Stimulated activated CD8-positive, alpha-beta memory T cell treated with anti-CD3 and anti-CD28 coated beads, Interleukin-15, amount 100 ng/mL, for 48 hours (primary cell): ENCODE measurements around the gene TUT4.
A peak's percentile ranks its signal among the peaks of the same experiment; 100 is the strongest.

ENCODE experiments used
- DNase-seq, 2 donors: peaks; one replicate each; pipeline ENCODE4 v3.0.0-alpha.2; 2020; ENCODE audit warnings: low read depth in 2 of 2

The TUT4 gene

GRCh38 chr1:52472384-52472783, 80.5 kb downstream of the TUT4 start:
- DNase-seq, result no peak

- no peak for DNase-seq
Measured at GRCh38 chr1:52469108-52469507, 83.8 kb downstream of the TUT4 start.

DNA sequence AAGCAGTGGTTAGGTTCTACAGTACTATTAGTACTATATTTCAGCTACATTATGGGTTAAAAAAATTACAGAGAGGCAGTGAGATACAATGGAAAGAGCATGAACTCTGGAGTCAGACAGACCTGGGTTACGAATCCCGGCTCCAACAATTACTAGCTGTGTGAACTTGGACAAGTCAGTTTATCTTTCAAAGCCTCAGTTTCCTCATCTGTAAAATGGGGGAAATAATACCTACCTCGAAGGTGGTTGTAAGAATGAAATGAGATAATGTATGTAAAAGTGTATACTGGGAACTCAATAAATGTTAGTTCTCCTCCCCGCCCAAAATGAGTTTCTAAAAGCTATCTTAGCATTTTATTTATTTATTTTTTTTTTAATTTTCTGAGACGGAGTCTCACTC, 89.0 kb downstream of the TUT4 start:
- DNase-seq, result no peak

GRCh38 chr1:52461821-52462220, 91.1 kb downstream of the TUT4 start:
- DNase-seq, result no peak

DNA sequence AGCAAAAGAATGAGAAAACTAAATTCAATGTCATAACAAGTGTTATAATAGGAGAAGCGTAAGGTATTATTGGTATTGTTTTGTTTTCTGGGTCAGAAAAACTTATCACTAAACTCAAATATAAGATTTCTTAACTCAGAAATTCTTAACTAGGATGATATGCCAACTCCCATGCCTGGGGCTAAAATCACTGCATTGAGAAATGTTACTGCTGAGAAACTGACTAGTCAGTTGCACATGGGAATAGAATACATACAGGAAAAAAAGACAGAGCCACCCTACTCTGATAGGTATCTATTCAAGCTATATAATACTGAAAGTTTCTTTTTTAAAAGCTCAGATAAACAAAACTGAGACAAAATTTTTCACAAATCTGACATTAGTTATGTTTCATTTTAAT, 92.2 kb downstream of the TUT4 start:
- DNase-seq, result no peak

GRCh38 chr1:52455686-52456085, 97.2 kb downstream of the TUT4 start:
- DNase-seq, result no peak

- DNase-seq, result no peak
Measured at GRCh38 chr1:52454779-52455178, 98.1 kb downstream of the TUT4 start.

GRCh38 chr1:52454127-52454526, 98.8 kb downstream of the TUT4 start:
- DNase-seq, result no peak

- DNase-seq, result no peak
Measured at GRCh38 chr1:52444463-52444862, 108.4 kb downstream of the TUT4 start.

- DNase-seq, result no peak
Measured at GRCh38 chr1:52439976-52440375, 112.9 kb downstream of the TUT4 start.

DNA sequence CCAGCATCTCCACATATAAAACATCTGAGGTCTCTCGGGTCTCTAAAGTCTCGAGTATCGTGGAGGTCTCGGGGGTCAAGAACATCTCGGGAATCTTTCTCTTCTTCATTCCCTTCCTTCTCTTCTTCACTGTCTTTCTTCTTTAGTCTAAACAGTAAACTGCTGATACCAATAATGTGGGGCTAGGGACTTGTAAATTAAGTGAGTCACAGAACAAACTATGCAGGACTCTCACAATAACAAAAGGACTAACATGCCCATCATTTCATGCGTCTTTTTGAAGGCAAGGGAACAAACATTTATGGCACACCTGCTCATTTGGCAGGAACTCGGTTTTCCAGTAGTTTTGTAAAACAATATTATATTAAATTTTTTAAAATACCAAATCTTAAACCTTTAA, 116.1 kb downstream of the TUT4 start:
- no peak for DNase-seq

- DNase-seq, result no peak
Measured at GRCh38 chr1:52435650-52436049, 117.2 kb downstream of the TUT4 start.

GRCh38 chr1:52435211-52435610, 117.7 kb downstream of the TUT4 start:
- DNase-seq, result no peak

DNA sequence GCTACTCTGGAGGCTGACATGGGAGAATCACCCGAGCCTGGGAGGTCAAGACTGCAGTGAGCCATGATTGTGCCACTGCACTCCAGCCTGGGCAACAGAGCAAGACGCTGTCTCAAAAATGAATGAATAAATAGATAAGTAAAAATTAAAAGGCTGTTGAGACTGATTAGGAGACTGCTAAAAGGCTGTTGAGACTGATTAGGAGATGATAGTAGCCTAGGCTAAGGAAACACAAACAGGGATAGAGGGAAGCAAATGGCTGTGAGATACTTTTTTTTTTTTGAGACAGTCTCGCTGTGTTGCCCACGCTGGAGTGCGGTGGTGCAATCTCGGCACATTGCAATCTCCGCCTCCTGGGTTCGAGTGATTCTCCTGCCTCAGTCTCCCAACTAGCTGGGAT, 120.1 kb downstream of the TUT4 start:
- no peak for DNase-seq

GRCh38 chr1:52427152-52427551, 125.7 kb downstream of the TUT4 start:
- no peak for DNase-seq

DNA sequence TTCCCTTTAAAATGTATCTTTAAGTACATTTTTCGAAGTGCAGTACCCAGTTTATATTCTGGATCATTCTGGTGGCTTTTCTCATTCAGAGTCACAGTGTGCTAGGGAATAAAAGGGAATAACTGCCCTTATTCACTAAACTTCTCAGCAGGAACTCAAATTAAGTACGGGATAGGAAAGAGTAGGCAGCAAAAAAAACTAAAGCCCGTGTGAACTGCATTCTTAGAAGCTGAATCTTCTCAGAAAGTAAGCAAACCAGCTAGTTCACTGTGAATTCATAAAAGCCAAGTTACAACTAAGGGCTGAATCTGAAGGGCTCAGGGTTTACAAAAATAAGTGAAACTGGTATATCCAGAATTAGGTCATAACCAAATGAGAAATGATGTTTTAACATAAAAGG, 126.5 kb downstream of the TUT4 start:
- DNase-seq, result no peak

GRCh38 chr1:52424813-52425212, 128.1 kb downstream of the TUT4 start:
- DNase-seq, result no peak

DNA sequence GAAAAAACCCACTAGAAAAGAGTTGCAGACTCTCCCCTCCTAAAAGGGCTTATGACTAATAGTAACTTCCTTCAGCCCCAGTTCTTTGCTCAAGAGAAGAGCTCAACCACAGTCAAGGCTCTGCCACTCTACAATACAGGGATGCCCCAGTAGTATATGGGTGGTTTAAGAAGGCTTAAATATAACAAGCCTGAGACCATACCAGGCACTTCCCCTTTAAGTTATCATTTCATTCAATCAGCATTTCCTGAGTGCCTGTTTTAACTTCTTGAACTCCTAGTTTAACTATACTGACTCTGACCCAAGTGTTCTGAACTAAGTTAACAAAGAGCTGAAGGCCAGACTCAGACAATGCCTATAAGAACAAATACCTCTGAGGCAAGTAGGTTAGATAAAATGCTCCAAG, 128.7 kb downstream of the TUT4 start:
- no peak for DNase-seq

DNA sequence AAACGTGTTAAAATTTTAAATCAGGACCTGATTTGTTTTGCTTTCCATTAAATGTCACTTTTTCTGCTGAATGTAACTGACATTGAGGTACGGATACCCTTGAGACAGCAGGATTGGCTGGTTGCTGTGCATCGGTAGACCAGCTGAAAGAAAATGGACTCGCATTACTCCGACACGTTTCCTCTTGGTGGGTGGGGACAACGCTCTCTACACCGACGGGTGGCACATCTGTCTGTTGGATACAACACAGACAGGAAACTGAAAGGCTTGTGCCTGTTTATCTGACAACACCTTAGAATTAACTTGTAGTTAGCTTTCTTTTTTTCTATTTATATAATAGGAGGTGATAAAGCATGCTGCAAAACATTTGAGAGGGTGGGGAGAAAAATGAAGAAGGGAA, 129.1 kb downstream of the TUT4 start:
- DNase-seq, result peak; percentile 45 to 52

GRCh38 chr1:52423055-52423454, 129.8 kb downstream of the TUT4 start:
- no peak for DNase-seq

GRCh38 chr1:52420713-52421112, 132.2 kb downstream of the TUT4 start:
- DNase-seq, result no peak

GRCh38 chr1:52416811-52417210, 136.1 kb downstream of the TUT4 start:
- DNase-seq, result no peak

- DNase-seq, result no peak
Measured at GRCh38 chr1:52414942-52415341, 137.9 kb downstream of the TUT4 start.

GRCh38 chr1:52413410-52413989, 139.4 kb downstream of the TUT4 start:
- DNase-seq, result no peak

DNA sequence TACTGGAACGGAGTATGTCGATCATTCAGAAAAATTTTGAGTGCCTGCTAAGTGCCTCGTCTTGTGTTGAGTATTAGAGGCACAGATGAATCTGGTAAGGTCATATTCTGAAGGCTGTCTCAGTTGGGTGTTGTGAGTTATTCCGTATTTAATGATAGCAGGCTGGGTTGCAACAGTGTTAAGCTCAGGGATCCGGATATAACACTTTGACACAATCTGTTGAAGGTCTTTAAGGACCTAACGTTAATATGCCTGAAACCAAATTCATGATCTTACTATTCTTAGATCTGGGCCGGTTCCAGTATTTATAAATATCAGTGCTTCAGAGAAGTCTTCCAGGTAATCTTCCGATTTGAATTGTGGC, 147.9 kb downstream of the TUT4 start:
- DNase-seq, result no peak
